GM23338 (cell line): Measurements from ENCODE around the gene SLC7A6. TPM values are rescaled to one million over a fixed set of nuclear protein-coding genes. Genes with fewer than 3 reads are reported as not detected.

Source experiments
- ATAC-seq: fragments of 200-7000 bp; cut with Tn5 transposase; 3 replicates; pipeline ENCODE4 v1.9.1; 2020
- DNase-seq: peaks from one replicate; pipeline ENCODE4 v3.0.0-alpha.2; 2015; ENCODE audit warnings: low spot score
- H2AFZ ChIP-seq: fragments of 200-600 bp; sonication (generic); 2 replicates; pipeline ENCODE4 v1.8.0; 2016; ENCODE audit warnings: antibody characterized with exemption, mild to moderate bottlenecking, moderate library complexity
- H3F3A ChIP-seq: fragments of 200-600 bp; sonication (generic); replicated peaks from 2 replicates; pipeline ENCODE4 v1.8.0; 2017; ENCODE audit warnings: antibody characterized with exemption, mixed run types, low read depth
- H3K27ac ChIP-seq: fragments of 200-600 bp; sonication (generic); 2 replicates; pipeline ENCODE4 v1.6.1; 2016; ENCODE audit warnings: low read depth
- H3K27me3 ChIP-seq: fragments of 200-600 bp; sonication (generic); 2 replicates; pipeline ENCODE4 v1.8.0; 2016; ENCODE audit warnings: mild to moderate bottlenecking, mixed run types, moderate library complexity; ENCODE audit not compliant: insufficient read depth
- H3K36me3 ChIP-seq: fragments of 200-600 bp; sonication (generic); 2 replicates; pipeline ENCODE4 v1.8.0; 2016; ENCODE audit warnings: mild to moderate bottlenecking; ENCODE audit not compliant: insufficient read depth
- H3K4me1 ChIP-seq: fragments of 200-600 bp; sonication (generic); 2 replicates; pipeline ENCODE4 v1.8.0; 2016; ENCODE audit warnings: mild to moderate bottlenecking, moderate library complexity; ENCODE audit not compliant: insufficient read depth
- H3K4me2 ChIP-seq: fragments of 200-600 bp; sonication (generic); 2 replicates; pipeline ENCODE4 v1.7.1; 2017; ENCODE audit warnings: mixed run types
- H3K4me3 ChIP-seq: fragments of 200-600 bp; sonication (generic); 2 replicates; pipeline ENCODE4 v1.6.1; 2016; ENCODE audit warnings: mixed run types
- H3K79me2 ChIP-seq: fragments of 200-600 bp; sonication (generic); replicated peaks from 2 replicates; pipeline ENCODE4 v1.8.0; 2017; ENCODE audit warnings: mild to moderate bottlenecking; ENCODE audit not compliant: insufficient read depth
- H3K9me2 ChIP-seq: fragments of 200-600 bp; sonication (generic); 2 replicates; pipeline ENCODE4 v1.8.0; 2017; ENCODE audit not compliant: insufficient read depth
- H4K20me1 ChIP-seq: fragments of 200-600 bp; sonication (generic); replicated peaks from 2 replicates; pipeline ENCODE4 v1.8.0; 2017; ENCODE audit warnings: mild to moderate bottlenecking; ENCODE audit not compliant: insufficient read depth
- H3K27ac Mint-ChIP-seq: 2 replicates; pipeline ENCODE4 v1.8.0; 2020; ENCODE audit warnings: inconsistent platforms, mild to moderate bottlenecking, moderate library complexity, mixed read lengths
- H3K27me3 Mint-ChIP-seq: 3 replicates; pipeline ENCODE4 v1.8.0; 2022; ENCODE audit warnings: low read depth, mild to moderate bottlenecking, moderate library complexity, mixed read lengths, inconsistent platforms; ENCODE audit not compliant: insufficient read depth, poor library complexity
- H3K36me3 Mint-ChIP-seq: 3 replicates; pipeline ENCODE4 v1.8.0; 2021; ENCODE audit warnings: low read depth, mild to moderate bottlenecking, inconsistent platforms, moderate library complexity, mixed read lengths
- H3K4me1 Mint-ChIP-seq: 3 replicates; pipeline ENCODE4 v1.8.0; 2020; ENCODE audit warnings: mild to moderate bottlenecking, inconsistent platforms, mixed read lengths
- H3K4me3 Mint-ChIP-seq: 3 replicates; pipeline ENCODE4 v1.8.0; 2021; ENCODE audit warnings: moderate library complexity, mild to moderate bottlenecking, inconsistent platforms, mixed read lengths
- H3K9me3 Mint-ChIP-seq: 3 replicates; pipeline ENCODE4 v1.8.0; 2020; ENCODE audit warnings: moderate library complexity, mild to moderate bottlenecking, inconsistent platforms, mixed read lengths
- CREB1 ChIP-seq: fragments of 250-450 bp; sonication (Bioruptor Pico); IDR thresholded peaks from 2 replicates; pipeline ENCODE4 v1.5.0; 2020; ENCODE audit warnings: low read depth, mild to moderate bottlenecking, moderate library complexity
- EZH2 ChIP-seq: fragments of 200-600 bp; sonication (generic); IDR thresholded peaks from one replicate; pipeline ENCODE4 v1.8.0; 2017; ENCODE audit warnings: antibody characterized with exemption, mild to moderate bottlenecking, low read depth; ENCODE audit not compliant: unreplicated experiment
- EZH2phosphoT487 ChIP-seq: fragments of 200-600 bp; sonication (generic); IDR thresholded peaks from one replicate; pipeline ENCODE4 v1.8.1; 2018; ENCODE audit warnings: antibody characterized with exemption; ENCODE audit not compliant: unreplicated experiment
- JUNB ChIP-seq: IDR thresholded peaks from one replicate; pipeline ENCODE4 v1.6.1; 2016; ENCODE audit warnings: antibody characterized with exemption; ENCODE audit not compliant: unreplicated experiment
- NANOG ChIP-seq: IDR thresholded peaks from 2 replicates; pipeline ENCODE4 v1.6.1; 2016; ENCODE audit warnings: antibody characterized with exemption, borderline replicate concordance
- POLR2AphosphoS5 ChIP-seq: IDR thresholded peaks from 2 replicates; pipeline ENCODE4 v1.6.1; 2016; ENCODE audit warnings: antibody characterized with exemption, low read depth
- STAT1 ChIP-seq: IDR thresholded peaks from one replicate; pipeline ENCODE4 v1.6.1; 2016; ENCODE audit warnings: antibody characterized with exemption; ENCODE audit not compliant: unreplicated experiment
- ZNF114 ChIP-seq: fragments of 250-450 bp; sonication (Bioruptor Pico); IDR thresholded peaks from 2 replicates; pipeline ENCODE4 v1.5.0; 2020; ENCODE audit warnings: mild to moderate bottlenecking, moderate library complexity
- ZNF331 ChIP-seq: fragments of 250-450 bp; sonication (Bioruptor Pico); IDR thresholded peaks from 2 replicates; pipeline ENCODE4 v1.5.0; 2020; ENCODE audit warnings: low read depth, mild to moderate bottlenecking, moderate library complexity
- polyA plus RNA-seq: library from polyadenylated mRNA; unstranded; fragments of >200 nt; fragmentation: Nextera tagmentation; extraction: Ambion mirVana; gene quantifications from 2 replicates; pipeline ENCODE4 v1.2.1, GENCODE V29; 2016
- total RNA-seq: library from RNA; depleted of rRNA; stranded (reverse); fragments of >200 nt; shearing (Covaris generic); gene quantifications from 2 replicates; pipeline ENCODE4 v1.2.3, GENCODE V29; 2014
- TF ChIP-seq, protein P1 (sequence below): fragments of 250-450 bp; sonication (Bioruptor Pico); IDR thresholded peaks from 2 replicates; pipeline ENCODE4 v1.5.0; 2020; ENCODE audit warnings: mild to moderate bottlenecking, moderate library complexity
- TF ChIP-seq, protein P2 (sequence below): IDR thresholded peaks from 2 replicates; pipeline ENCODE4 v1.6.1; 2016; ENCODE audit warnings: antibody characterized with exemption
- TF ChIP-seq, protein P3 (sequence below), 2 experiments: fragments of 200-600 bp in 1 of 2; sonication (generic) in 1 of 2; conservative IDR thresholded peaks; 2 replicates each; pipeline versions ENCODE4 v1.5.1 to v1.6.1; 2016 to 2017; ENCODE audit warnings: antibody characterized with exemption in 2 of 2, low read depth in 2 of 2, mild to moderate bottlenecking in 2 of 2, moderate library complexity in 1 of 2
- TF ChIP-seq, protein P4 (sequence below): IDR thresholded peaks from one replicate; pipeline ENCODE4 v1.6.1; 2018; ENCODE audit warnings: antibody characterized with exemption; ENCODE audit not compliant: unreplicated experiment

SLC7A6 gene
- total and polyA plus RNA-seq, 2 experiments from 2014 or later = 16.6 to 30.9 TPM

DNA sequence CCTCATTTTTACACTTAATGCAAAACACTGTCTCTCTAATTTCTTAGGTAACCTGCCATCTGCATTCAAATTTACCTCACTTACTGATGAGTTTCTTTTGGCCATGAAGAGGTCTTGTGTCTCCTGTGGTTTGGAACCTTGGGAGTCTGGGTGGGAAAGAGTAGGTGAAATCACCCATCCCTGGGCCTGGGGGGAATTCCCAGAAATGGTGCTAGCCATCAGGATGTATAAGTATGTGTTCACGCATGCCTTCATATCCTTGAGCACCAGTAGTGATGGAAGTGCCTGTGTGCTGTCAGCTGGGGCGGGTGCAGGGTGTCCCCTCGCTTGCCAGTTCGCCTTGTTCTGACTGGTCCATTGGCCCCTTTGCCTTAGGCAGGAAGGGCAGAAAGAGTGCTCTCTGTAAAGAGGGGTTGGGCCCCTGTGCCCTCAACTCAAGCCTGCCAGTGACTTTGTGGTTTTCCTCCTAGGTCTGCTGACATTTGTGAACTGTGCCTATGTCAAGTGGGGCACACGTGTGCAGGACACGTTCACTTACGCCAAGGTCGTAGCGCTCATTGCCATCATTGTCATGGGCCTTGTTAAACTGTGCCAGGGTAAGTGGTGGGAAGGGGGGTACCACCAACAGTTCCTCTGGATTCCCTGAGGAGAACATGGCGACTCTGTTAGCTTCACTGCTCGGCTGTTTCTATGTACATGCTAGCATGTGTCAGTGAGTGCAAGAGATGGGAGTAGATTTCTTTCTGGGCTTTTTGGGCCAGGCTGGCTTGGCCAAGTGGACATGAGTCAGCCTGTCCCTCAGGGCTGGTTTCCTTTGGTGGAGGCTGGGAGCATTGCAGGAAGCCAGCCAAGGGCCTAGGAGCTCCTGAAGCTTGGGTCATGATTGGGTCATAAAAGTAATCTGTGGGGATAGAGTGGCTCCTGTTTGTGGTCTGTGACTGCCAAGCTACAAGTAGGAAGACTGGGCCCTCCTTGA, 23.2 kb downstream of the SLC7A6 start:
- Mint-ChIP-seq H3K36me3 (peaks cover 25% of the 10 kb centered on the region), H3K4me1 (peaks cover 8% of the 10 kb centered on the region), H3K27ac (no peak overlapping the region; the same call in 1 of the 2 replicates), H3K27me3 (no peaks in the 10 kb centered on the region), H3K4me3 (no peak overlapping the region), H3K9me3 (no peaks in the 10 kb centered on the region)
- Histone ChIP-seq H3K4me3 (no peak overlapping the region), H3K9me2 (no peaks in the 10 kb centered on the region), H2AFZ (no peak overlapping the region), H3F3A (no peaks in the 10 kb centered on the region), H3K36me3 (peaks cover 7% of the 10 kb centered on the region; the same call in 1 of the 2 replicates), H3K4me2 (no peak overlapping the region), H3K27ac (no peak overlapping the region), H4K20me1 (peaks cover 11% of the 10 kb centered on the region; the same call in 1 of the 2 replicates), H3K79me2 (no peaks in the 10 kb centered on the region), H3K27me3 (no peaks in the 10 kb centered on the region), H3K4me1 (no peaks in the 10 kb centered on the region)
- TF ChIP-seq, protein P1, sequence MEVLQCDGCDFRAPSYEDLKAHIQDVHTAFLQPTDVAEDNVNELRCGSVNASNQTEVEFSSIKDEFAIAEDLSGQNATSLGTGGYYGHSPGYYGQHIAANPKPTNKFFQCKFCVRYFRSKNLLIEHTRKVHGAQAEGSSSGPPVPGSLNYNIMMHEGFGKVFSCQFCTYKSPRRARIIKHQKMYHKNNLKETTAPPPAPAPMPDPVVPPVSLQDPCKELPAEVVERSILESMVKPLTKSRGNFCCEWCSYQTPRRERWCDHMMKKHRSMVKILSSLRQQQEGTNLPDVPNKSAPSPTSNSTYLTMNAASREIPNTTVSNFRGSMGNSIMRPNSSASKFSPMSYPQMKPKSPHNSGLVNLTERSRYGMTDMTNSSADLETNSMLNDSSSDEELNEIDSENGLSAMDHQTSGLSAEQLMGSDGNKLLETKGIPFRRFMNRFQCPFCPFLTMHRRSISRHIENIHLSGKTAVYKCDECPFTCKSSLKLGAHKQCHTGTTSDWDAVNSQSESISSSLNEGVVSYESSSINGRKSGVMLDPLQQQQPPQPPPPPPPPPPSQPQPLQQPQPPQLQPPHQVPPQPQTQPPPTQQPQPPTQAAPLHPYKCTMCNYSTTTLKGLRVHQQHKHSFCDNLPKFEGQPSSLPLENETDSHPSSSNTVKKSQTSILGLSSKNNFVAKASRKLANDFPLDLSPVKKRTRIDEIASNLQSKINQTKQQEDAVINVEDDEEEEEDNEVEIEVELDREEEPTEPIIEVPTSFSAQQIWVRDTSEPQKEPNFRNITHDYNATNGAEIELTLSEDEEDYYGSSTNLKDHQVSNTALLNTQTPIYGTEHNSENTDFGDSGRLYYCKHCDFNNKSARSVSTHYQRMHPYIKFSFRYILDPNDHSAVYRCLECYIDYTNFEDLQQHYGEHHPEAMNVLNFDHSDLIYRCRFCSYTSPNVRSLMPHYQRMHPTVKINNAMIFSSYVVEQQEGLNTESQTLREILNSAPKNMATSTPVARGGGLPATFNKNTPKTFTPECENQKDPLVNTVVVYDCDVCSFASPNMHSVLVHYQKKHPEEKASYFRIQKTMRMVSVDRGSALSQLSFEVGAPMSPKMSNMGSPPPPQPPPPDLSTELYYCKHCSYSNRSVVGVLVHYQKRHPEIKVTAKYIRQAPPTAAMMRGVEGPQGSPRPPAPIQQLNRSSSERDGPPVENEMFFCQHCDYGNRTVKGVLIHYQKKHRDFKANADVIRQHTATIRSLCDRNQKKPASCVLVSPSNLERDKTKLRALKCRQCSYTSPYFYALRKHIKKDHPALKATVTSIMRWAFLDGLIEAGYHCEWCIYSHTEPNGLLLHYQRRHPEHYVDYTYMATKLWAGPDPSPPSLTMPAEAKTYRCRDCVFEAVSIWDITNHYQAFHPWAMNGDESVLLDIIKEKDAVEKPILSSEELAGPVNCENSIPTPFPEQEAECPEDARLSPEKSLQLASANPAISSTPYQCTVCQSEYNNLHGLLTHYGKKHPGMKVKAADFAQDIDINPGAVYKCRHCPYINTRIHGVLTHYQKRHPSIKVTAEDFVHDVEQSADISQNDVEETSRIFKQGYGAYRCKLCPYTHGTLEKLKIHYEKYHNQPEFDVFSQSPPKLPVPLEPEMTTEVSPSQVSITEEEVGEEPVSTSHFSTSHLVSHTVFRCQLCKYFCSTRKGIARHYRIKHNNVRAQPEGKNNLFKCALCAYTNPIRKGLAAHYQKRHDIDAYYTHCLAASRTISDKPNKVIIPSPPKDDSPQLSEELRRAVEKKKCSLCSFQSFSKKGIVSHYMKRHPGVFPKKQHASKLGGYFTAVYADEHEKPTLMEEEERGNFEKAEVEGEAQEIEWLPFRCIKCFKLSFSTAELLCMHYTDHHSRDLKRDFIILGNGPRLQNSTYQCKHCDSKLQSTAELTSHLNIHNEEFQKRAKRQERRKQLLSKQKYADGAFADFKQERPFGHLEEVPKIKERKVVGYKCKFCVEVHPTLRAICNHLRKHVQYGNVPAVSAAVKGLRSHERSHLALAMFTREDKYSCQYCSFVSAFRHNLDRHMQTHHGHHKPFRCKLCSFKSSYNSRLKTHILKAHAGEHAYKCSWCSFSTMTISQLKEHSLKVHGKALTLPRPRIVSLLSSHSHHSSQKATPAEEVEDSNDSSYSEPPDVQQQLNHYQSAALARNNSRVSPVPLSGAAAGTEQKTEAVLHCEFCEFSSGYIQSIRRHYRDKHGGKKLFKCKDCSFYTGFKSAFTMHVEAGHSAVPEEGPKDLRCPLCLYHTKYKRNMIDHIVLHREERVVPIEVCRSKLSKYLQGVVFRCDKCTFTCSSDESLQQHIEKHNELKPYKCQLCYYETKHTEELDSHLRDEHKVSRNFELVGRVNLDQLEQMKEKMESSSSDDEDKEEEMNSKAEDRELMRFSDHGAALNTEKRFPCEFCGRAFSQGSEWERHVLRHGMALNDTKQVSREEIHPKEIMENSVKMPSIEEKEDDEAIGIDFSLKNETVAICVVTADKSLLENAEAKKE (CRISPR knock-in tag) = no peak
- TF ChIP-seq POLR2AphosphoS5 (no peak), CREB1 (CRISPR knock-in tag) (no peak), STAT1 (no peak), EZH2phosphoT487 (no peak), JUNB (no peak), EZH2 (no peak), NANOG (no peak), ZNF331 (CRISPR knock-in tag) (no peak), ZNF114 (CRISPR knock-in tag) (no peak)
- TF ChIP-seq, protein P2, sequence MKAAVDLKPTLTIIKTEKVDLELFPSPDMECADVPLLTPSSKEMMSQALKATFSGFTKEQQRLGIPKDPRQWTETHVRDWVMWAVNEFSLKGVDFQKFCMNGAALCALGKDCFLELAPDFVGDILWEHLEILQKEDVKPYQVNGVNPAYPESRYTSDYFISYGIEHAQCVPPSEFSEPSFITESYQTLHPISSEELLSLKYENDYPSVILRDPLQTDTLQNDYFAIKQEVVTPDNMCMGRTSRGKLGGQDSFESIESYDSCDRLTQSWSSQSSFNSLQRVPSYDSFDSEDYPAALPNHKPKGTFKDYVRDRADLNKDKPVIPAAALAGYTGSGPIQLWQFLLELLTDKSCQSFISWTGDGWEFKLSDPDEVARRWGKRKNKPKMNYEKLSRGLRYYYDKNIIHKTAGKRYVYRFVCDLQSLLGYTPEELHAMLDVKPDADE = no peak
- TF ChIP-seq, protein P3, sequence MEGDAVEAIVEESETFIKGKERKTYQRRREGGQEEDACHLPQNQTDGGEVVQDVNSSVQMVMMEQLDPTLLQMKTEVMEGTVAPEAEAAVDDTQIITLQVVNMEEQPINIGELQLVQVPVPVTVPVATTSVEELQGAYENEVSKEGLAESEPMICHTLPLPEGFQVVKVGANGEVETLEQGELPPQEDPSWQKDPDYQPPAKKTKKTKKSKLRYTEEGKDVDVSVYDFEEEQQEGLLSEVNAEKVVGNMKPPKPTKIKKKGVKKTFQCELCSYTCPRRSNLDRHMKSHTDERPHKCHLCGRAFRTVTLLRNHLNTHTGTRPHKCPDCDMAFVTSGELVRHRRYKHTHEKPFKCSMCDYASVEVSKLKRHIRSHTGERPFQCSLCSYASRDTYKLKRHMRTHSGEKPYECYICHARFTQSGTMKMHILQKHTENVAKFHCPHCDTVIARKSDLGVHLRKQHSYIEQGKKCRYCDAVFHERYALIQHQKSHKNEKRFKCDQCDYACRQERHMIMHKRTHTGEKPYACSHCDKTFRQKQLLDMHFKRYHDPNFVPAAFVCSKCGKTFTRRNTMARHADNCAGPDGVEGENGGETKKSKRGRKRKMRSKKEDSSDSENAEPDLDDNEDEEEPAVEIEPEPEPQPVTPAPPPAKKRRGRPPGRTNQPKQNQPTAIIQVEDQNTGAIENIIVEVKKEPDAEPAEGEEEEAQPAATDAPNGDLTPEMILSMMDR (conservative IDR thresholded peaks at IDR 0.05; ENCODE audit: low read depth in 2 of 2) = no peak
- TF ChIP-seq, protein P4, sequence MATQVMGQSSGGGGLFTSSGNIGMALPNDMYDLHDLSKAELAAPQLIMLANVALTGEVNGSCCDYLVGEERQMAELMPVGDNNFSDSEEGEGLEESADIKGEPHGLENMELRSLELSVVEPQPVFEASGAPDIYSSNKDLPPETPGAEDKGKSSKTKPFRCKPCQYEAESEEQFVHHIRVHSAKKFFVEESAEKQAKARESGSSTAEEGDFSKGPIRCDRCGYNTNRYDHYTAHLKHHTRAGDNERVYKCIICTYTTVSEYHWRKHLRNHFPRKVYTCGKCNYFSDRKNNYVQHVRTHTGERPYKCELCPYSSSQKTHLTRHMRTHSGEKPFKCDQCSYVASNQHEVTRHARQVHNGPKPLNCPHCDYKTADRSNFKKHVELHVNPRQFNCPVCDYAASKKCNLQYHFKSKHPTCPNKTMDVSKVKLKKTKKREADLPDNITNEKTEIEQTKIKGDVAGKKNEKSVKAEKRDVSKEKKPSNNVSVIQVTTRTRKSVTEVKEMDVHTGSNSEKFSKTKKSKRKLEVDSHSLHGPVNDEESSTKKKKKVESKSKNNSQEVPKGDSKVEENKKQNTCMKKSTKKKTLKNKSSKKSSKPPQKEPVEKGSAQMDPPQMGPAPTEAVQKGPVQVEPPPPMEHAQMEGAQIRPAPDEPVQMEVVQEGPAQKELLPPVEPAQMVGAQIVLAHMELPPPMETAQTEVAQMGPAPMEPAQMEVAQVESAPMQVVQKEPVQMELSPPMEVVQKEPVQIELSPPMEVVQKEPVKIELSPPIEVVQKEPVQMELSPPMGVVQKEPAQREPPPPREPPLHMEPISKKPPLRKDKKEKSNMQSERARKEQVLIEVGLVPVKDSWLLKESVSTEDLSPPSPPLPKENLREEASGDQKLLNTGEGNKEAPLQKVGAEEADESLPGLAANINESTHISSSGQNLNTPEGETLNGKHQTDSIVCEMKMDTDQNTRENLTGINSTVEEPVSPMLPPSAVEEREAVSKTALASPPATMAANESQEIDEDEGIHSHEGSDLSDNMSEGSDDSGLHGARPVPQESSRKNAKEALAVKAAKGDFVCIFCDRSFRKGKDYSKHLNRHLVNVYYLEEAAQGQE = no peak
- no peak for ATAC-seq
- DNase-seq = no peak
